Activated CD4-positive, alpha-beta T cell treated with anti-CD3 and anti-CD28 coated beads for 1 hour (primary cell): ENCODE measurements around the gene MAGI3.
"Not testable (repeated sequence)": the region's sequence is repeated elsewhere in the genome, so short reads cannot be mapped to it uniquely, and the experiment has no call there.

Experiments
- DNase-seq: peaks from one replicate; pipeline ENCODE4 v3.0.0-alpha.2; 2020

The MAGI3 gene

GRCh38 chr1:113451710-113452109, 61.4 kb downstream of the MAGI3 start:
- DNase-seq = no peak

DNA sequence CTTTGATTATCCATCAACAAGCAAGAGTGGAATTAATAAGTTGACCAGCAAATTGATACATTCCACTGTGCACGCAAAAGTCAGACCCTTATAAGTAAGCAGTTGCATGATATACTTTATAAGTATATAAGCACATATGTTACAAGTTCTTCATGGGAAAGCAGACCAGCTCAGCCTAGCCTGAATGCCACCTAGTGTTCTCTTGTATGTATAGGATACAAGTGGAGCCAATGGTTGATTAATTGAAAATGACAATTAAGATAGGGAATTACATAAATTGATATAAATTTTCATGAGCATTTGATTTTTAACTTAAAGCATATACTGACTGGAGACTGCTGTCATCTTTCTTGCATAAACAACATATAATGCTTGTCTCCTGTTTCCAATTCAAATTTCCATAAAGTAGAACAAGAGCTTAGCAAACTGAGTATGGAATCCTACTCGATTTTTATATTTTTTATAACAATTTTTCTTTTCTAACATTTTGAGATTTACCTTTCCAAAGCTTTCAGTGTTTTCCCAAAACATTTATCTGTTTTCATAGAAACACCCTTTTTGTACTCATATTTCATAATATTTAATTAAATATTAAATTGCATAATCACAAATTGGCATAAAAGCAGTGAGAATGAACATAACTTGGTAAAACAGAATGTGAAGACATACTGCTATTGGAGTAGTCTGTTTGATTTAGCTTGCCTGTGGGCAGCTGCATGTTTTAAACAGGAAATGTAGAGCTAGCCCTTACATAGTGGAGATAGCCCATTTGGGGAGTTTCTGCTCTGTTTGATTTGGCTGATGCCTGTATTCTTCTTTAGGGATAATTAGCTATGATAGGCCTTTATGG, 62.8 kb downstream of the MAGI3 start:
- DNase-seq = no peak

- no peak for DNase-seq
Measured at GRCh38 chr1:113453771-113454083, 63.4 kb downstream of the MAGI3 start.

DNA sequence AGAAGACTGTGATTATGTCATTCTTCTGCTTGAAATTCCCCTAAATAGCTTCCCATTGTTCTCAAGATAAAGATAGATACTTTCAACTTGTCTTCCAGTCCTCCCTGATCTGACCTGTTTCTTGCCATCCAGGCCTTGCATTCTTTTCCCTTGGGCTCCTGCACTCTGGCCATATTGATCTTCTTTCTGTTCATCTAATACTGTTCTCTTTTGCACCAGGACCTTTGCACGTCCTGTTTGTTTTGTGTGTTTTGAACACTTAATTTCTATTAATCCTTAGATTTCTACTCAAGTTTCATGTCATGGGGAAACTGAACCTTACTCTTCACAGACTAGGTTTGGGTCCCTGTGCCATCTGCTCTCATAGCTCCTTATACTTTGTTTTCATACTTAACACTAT, 65.1 kb downstream of the MAGI3 start:
- no peak for DNase-seq

GRCh38 chr1:113456967-113457366, 66.7 kb downstream of the MAGI3 start:
- DNase-seq = no peak

DNA sequence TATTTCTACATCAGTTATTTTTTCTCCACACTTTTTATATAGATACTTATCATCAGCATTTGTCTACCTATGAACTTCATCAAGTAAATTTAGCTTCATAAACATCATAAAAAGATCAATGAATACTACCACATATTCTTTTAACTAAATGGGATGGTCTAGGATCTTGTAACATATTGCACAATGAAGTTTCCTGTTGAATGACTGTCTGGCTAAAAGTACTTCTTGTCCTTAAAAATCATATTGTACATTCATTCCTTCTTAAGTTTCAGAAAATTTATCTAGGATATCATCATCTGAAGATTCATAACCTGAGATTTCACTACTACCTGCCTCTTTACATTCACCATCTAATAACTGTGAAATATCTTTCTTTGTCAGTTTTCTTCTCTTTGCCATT, 69.0 kb downstream of the MAGI3 start:
- no peak for DNase-seq

DNA sequence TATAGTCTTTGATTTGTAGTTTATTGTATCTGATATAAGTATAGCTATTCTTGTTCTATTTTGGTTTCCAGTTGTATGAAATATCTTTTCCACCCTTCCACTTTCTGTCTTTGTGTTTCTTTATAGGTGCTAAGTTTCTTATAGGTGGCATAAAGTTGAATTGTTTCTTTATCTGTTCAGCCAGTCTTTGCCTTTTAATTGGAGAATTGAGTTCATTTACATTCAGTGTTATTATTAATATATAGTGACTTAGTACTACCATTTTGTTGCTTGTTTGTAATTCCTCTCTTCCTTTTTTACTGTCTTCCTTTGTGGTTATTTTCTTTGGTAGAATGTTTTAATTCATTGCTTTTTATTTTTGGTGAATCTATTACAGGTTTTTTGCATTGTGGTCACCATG, 77.7 kb downstream of the MAGI3 start:
- DNase-seq = no peak

DNA sequence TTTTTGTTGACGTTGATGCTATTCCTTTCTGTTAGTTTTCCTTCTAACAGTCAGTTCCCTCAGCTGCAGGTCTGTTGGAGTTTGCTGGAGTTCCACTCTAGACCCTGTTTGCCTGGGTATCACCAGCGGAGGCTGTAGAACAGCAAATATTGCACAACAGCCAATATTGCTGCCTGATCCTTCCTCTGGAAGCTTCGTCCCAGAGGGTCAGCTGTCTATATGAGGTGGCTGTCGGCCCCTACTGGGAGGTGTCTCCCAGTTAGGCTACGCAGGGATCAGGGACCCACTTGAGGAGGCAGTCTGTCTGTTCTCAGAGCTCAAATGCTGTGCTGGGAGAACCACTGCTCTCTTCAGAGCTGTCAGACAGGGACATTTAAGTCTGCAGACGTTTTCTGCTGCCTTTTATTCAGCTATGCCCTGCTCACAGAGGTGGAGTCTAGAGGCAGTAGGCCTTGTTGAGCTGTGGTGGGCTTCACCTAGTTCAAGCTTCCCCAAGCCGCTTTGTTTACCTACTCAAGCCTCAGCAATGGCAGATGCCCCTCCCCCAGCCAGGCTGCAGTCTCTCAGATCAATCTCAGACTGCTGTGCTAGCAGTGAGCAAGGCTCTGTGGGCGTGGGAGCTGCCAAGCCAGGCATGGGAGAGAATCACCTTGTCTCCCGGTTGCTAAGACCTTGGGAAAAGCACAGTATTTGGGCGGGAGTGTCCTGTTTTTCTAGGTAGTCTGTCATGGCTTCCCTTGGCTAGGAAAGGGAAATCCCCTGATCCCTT, 88.3 kb downstream of the MAGI3 start:
- not testable (repeated sequence) for DNase-seq

GRCh38 chr1:113479713-113480676, 89.7 kb downstream of the MAGI3 start:
- no peak for DNase-seq

- DNase-seq = not testable (repeated sequence)
Measured at GRCh38 chr1:113485131-113485530, 94.8 kb downstream of the MAGI3 start.

- DNase-seq = no peak
Measured at GRCh38 chr1:113488576-113489177, 98.4 kb downstream of the MAGI3 start.

GRCh38 chr1:113490384-113490783, 100.1 kb downstream of the MAGI3 start:
- DNase-seq = no peak

DNA sequence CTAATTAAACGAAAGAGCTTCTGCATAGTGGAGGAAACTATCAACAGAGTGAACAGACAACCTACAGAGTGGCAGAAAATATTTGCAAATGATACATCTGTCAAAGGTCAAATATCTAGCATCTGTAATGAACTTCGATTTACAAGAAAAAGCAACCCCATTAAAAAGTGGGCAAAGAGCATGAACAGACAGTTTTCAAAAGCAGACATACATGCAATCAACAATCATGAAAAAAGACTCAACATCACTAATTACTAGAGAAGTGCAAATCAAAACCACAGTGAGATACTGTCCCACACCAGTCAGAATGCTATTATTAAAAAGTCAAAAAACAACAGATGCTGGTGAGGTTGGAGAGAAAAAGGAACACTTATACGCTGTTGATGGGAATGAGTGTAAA, 103.2 kb downstream of the MAGI3 start:
- no peak for DNase-seq

- no peak for DNase-seq
Measured at GRCh38 chr1:113505357-113505756, 115.0 kb downstream of the MAGI3 start.

DNA sequence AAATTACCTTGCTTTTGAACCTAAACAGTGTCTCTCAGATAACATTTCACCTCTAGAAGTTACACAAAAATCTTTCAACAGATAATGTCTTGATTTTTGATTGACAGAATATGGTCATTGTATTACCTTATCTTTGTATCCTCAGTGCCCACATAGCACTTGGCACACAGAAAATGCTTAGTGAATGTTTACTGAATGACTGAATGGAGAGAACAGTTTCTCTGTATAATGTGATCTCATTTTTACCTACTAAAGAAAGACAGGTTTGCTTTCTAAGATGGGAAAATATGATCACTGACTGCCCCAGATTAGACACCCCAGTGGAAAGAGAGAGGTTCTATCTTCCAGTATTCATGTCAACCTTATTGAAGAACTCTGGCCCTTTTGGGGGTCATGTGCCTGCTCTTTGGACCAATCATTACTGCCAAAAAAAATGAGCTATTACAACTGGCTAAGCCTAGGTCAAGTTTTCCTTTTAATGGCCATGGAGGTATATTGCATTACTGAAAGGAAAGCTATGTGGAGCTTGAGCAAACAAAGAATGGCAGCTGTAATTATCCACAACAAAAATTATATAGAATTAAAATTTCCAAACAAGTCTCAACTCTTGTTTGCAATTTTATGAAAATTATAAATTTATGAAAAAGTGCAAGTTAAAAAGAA, 117.4 kb downstream of the MAGI3 start:
- no peak for DNase-seq

- no peak for DNase-seq
Measured at GRCh38 chr1:113508364-113509164, 118.2 kb downstream of the MAGI3 start.

GRCh38 chr1:113509766-113510165, 119.5 kb downstream of the MAGI3 start:
- DNase-seq = not testable (repeated sequence)

DNA sequence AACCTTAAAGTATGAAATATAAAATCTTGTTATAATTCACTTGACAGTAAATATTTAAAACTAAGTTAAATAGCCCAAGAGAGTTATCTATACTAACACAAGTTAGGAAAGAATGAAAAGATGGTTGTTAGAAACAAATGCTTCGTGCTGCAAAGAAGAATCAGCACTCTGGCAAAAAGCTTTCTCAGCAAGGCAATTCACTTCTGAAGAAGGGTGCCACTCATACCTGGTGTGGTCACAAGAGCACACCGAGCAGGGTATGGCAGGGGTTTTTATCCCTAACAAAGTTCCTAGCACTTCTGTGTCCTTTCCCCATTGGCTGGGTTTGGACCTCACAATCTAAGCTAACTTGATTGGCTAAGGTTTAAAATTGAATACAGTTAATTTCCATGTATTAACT, 121.0 kb downstream of the MAGI3 start:
- no peak for DNase-seq

DNA sequence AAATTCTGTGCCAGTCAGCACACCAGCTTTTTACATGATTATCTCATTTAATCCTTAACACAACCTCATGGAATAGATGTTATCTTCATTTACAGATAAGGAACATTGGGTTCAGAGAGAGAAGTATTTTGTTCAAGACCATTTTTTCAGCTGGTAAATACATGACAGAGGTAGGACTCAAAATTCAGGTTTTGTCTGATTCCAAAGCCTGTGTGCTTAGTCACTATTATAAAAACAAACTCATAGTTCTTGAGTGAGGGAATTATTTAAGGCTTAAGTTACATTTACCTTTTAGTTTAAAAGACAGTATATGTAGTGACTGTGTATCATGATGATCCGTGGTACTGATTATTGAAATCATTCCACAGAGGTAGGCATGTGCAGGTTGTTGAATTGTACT, 125.2 kb downstream of the MAGI3 start:
- no peak for DNase-seq

GRCh38 chr1:113517346-113517745, 127.0 kb downstream of the MAGI3 start:
- no peak for DNase-seq

DNA sequence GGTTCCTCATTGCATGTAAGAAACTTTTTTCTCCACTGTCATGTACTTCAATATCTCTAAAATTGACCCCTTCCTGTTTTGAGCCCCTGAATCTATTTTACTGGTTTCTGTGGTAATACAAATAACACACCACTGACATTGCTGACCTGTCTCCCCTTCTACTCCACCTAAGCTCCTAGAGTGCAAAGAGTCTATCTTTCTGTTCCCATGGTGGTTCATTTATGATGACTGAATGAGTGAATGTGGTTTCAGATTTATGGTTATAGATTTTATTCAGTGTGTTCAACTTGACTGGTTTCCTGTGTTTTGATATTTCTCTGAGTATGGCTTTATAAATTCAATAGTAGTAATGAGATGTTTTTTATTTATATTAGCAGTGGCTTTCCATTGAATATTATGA, 127.7 kb downstream of the MAGI3 start:
- DNase-seq = no peak
